ENCODE data around the gene STARD9. TPM values are rescaled to one million over a fixed set of nuclear protein-coding genes. Genes with fewer than 3 reads are reported as not detected.

Gene STARD9
- total and polyA plus RNA-seq, 9 of the 15 experiments (the other 6 are each of a cell fraction or from before 2014, with no cell fraction given) = 0.45 to 6.0 (median 3.6) TPM

- TF ChIP-seq ARID4B (CRISPR knock-in tag; IDR thresholded peaks at IDR 0.05) = peak; percentile 34; the same call in 1 of the 2 replicates
- 0 out of 2 replicates have a peak, but pooled peaks have one; percentile 52 for TF ChIP-seq ZNF76 (CRISPR knock-in tag; IDR thresholded peaks at IDR 0.05; ENCODE audit: borderline replicate concordance)
- TF ChIP-seq HLTF (IDR thresholded peaks at IDR 0.05) = no peak
- TF ChIP-seq E2F3 (CRISPR knock-in tag; IDR thresholded peaks at IDR 0.05) = peak; percentile 32; the same call in 1 of the 2 replicates
- no peak for TF ChIP-seq RNF2 (IDR thresholded peaks at IDR 0.05)
- TF ChIP-seq ZNF324 (CRISPR knock-in tag; IDR thresholded peaks at IDR 0.05) = no peak
- peak; percentile 92 to 93 for TF ChIP-seq NRF1 (conservative IDR thresholded peaks at IDR 0.05 in 1 of 2, IDR thresholded peaks at IDR 0.05 in 1 of 2)
- TF ChIP-seq SUPT5H (IDR thresholded peaks at IDR 0.05) = peak; percentile 73
- TF ChIP-seq ZBTB7A (IDR thresholded peaks at IDR 0.05; ENCODE audit: borderline replicate concordance, control insufficient read depth, low read depth, low read length) = 0 out of 2 replicates have a peak, but pooled peaks have one; percentile 52
- no peak for TF ChIP-seq MIER1 (IDR thresholded peaks at IDR 0.05; ENCODE audit: low read depth)
- TF ChIP-seq MXD1 (CRISPR knock-in tag; IDR thresholded peaks at IDR 0.05; ENCODE audit: borderline replicate concordance, poor library complexity, severe bottlenecking) = no peak
- TF ChIP-seq CXXC5 (CRISPR knock-in tag; IDR thresholded peaks at IDR 0.05) = peak; percentile 72
- TF ChIP-seq ZBTB34 (CRISPR knock-in tag; IDR thresholded peaks at IDR 0.05) = no peak
- no peak for TF ChIP-seq HDAC3 (IDR thresholded peaks at IDR 0.05; ENCODE audit: borderline replicate concordance, partially characterized antibody)
- TF ChIP-seq TCFL5 (CRISPR knock-in tag; conservative IDR thresholded peaks at IDR 0.05) = no peak
- TF ChIP-seq RBBP5 (IDR thresholded peaks at IDR 0.05; ENCODE audit: borderline replicate concordance, insufficient read depth, low read length, poor library complexity, severe bottlenecking) = peak; percentile 70
- TF ChIP-seq CREM (IDR thresholded peaks at IDR 0.05; ENCODE audit: low read depth) = no peak
- TF ChIP-seq ZNF695 (CRISPR knock-in tag; IDR thresholded peaks at IDR 0.05) = no peak
- TF ChIP-seq NKRF (IDR thresholded peaks at IDR 0.05; ENCODE audit: borderline replicate concordance) = 0 out of 2 replicates have a peak, but pooled peaks have one; percentile 27
- TF ChIP-seq SP1 (CRISPR knock-in tag; IDR thresholded peaks at IDR 0.05) = no peak
Observed at GRCh38 chr15:42736793-42737528, 161.6 kb downstream of the STARD9 start, which contains the start of gene CDAN1 (continued).
